ENCODE results near the gene TPRG1L. TPM values are rescaled to one million over a fixed set of nuclear protein-coding genes. Genes with fewer than 3 reads are reported as not detected.
A peak's percentile ranks its signal among the peaks of the same experiment; 100 is the strongest.

The TPRG1L gene
- total and polyA plus RNA-seq, 2 experiments from 2014 or later, result 6.2 to 20.3 TPM

GRCh38 chr1:3678361-3679097 lies 53.7 kb downstream of the TPRG1L start:
- Histone ChIP-seq H2AFZ (no peak overlapping the region), H3K36me3 (ENCODE audit: insufficient read depth) (no peaks in the 10 kb centered on the region), H3K4me1 (ENCODE audit: insufficient read depth) (peaks cover 11% of the 10 kb centered on the region), H3K27ac (ENCODE audit: low read depth) (no peak overlapping the region), H3K4me3 (no peak overlapping the region), H3K79me2 (replicated peaks; ENCODE audit: insufficient read depth) (no peaks in the 10 kb centered on the region), H3K4me2 (no peak overlapping the region), H3K27me3 (ENCODE audit: insufficient read depth) (no peaks in the 10 kb centered on the region), H3K9me2 (ENCODE audit: insufficient read depth) (no peaks in the 10 kb centered on the region), H4K20me1 (replicated peaks; ENCODE audit: insufficient read depth) (no peaks in the 10 kb centered on the region), H3F3A (replicated peaks; ENCODE audit: low read depth) (no peaks in the 10 kb centered on the region)
- peaks cover 17% of the 10 kb centered on the region for H3K4me1 Mint-ChIP-seq
- peak; percentile 68 for ATAC-seq
- H3K27me3 Mint-ChIP-seq (ENCODE audit: insufficient read depth, low read depth, poor library complexity), result peaks cover 29% of the 10 kb centered on the region
- no peaks in the 10 kb centered on the region; the same call in 2 of the 3 replicates for H3K36me3 Mint-ChIP-seq (ENCODE audit: low read depth)
- peak; percentile 81 for DNase-seq (ENCODE audit: low spot score)
- TF ChIP-seq STAT1 (IDR thresholded peaks at IDR 0.05; ENCODE audit: unreplicated experiment) (no peak), CTCF (conservative IDR thresholded peaks at IDR 0.05; ENCODE audit: low read depth in 2 of 2) (peak in 1 of 2 experiments; percentile 36; a peak in 2 of 4 replicates)
- H3K4me3 Mint-ChIP-seq, result no peak overlapping the region
- H3K9me3 Mint-ChIP-seq, result no peaks in the 10 kb centered on the region; the same call in 1 of the 3 replicates
- no peak overlapping the region for H3K27ac Mint-ChIP-seq

- H3K27me3 Mint-ChIP-seq (ENCODE audit: insufficient read depth, low read depth, poor library complexity), result peaks cover 29% of the 10 kb centered on the region
These were observed 54.3 kb downstream of the TPRG1L start for GRCh38 chr1:3679098-3679555.

More at GRCh38 chr1:3679098-3679555, 54.3 kb downstream of the TPRG1L start:
- no peaks in the 10 kb centered on the region for H3K36me3 ChIP-seq (ENCODE audit: insufficient read depth)
- no peaks in the 10 kb centered on the region for H4K20me1 ChIP-seq (replicated peaks; ENCODE audit: insufficient read depth)
- no peak for DNase-seq (ENCODE audit: low spot score)
- no peak overlapping the region for H3K27ac ChIP-seq (ENCODE audit: low read depth)
- H3K4me3 ChIP-seq, result no peak overlapping the region
- Mint-ChIP-seq H3K4me1 (peaks cover 16% of the 10 kb centered on the region), H3K36me3 (ENCODE audit: low read depth) (no peaks in the 10 kb centered on the region; the same call in 2 of the 3 replicates), H3K27ac (no peak overlapping the region), H3K4me3 (no peak overlapping the region; the same call in 2 of the 3 replicates), H3K9me3 (no peaks in the 10 kb centered on the region; the same call in 1 of the 3 replicates)
- H2AFZ ChIP-seq, result no peak overlapping the region
- H3K9me2 ChIP-seq (ENCODE audit: insufficient read depth), result no peaks in the 10 kb centered on the region
- H3K4me1 ChIP-seq (ENCODE audit: insufficient read depth), result peaks cover 11% of the 10 kb centered on the region
- no peak overlapping the region for H3K4me2 ChIP-seq
- no peaks in the 10 kb centered on the region for H3F3A ChIP-seq (replicated peaks; ENCODE audit: low read depth)
- H3K79me2 ChIP-seq (replicated peaks; ENCODE audit: insufficient read depth), result no peaks in the 10 kb centered on the region
- no peaks in the 10 kb centered on the region for H3K27me3 ChIP-seq (ENCODE audit: insufficient read depth)
- no peak for ATAC-seq
- TF ChIP-seq CTCF (conservative IDR thresholded peaks at IDR 0.05; ENCODE audit: low read depth in 2 of 2) (no peak), CREB1 (CRISPR knock-in tag; IDR thresholded peaks at IDR 0.05; ENCODE audit: low read depth) (no peak), POLR2AphosphoS5 (IDR thresholded peaks at IDR 0.05; ENCODE audit: low read depth) (no peak), ZNF462 (CRISPR knock-in tag; IDR thresholded peaks at IDR 0.05) (no peak)
